B cell (primary cell): Measurements from ENCODE around the gene WDFY4. TPM values are rescaled to one million over a fixed set of nuclear protein-coding genes. Genes with fewer than 3 reads are reported as not detected.

ENCODE experiments used
- ATAC-seq: fragments of 200-7000 bp; cut with Tn5 transposase; one replicate; pipeline ENCODE4 v1.10.0; 2021; ENCODE audit warnings: low read depth, mild to moderate bottlenecking, moderate number of reproducible peaks, moderate library complexity
- CTCF ChIA-PET: fragments of 350-600 bp; sonication (Branson Sonifier 250); formaldehyde crosslinking; loops from one replicate; lab custom pipeline; 2021; ENCODE audit warnings: antibody characterized with exemption, inconsistent platforms; lab: Charles Lee
- POLR2A ChIA-PET: fragments of 350-600 bp; sonication (Branson Sonifier 250); formaldehyde crosslinking; loops from one replicate; lab custom pipeline; 2021; ENCODE audit warnings: antibody characterized with exemption; lab: Charles Lee
- DNase-seq: peaks from one replicate; pipeline ENCODE4 v3.0.0; 2013
- H2AFZ ChIP-seq: 2 replicates; pipeline ENCODE4 v1.6.1; 2012; ENCODE audit warnings: mild to moderate bottlenecking, low read depth, low read length; ENCODE audit not compliant: insufficient read depth, poor library complexity, severe bottlenecking
- H3K27ac ChIP-seq, 2 donors: 1 replicate in 1 of 2; 2 replicates in 1 of 2; pipeline ENCODE4 v1.5.1; 2012 to 2013; ENCODE audit warnings: low read length in 2 of 2, mild to moderate bottlenecking in 2 of 2, moderate library complexity in 1 of 2
- H3K27me3 ChIP-seq, 4 experiments: fragments of 200-600 bp in 1 of 4; sonication (generic) in 1 of 4; replicated peaks in 1 of 4; 1 replicate in 2 of 4; 2 replicates in 2 of 4; pipeline versions ENCODE4 v1.6.1 to v1.7.0; 2013 to 2016; ENCODE audit warnings: low read length in 3 of 4, mild to moderate bottlenecking in 2 of 4, mixed read lengths in 1 of 4, moderate library complexity in 1 of 4; ENCODE audit not compliant: insufficient read depth in 4 of 4, control insufficient read depth in 3 of 4; ENCODE audit errors: control extremely low read depth in 1 of 4
- H3K36me3 ChIP-seq, 2 experiments: replicated peaks in 1 of 2; 1 replicate in 1 of 2; 2 replicates in 1 of 2; pipeline versions ENCODE4 v1.6.1 to v1.7.1; 2013; ENCODE audit warnings: low read length in 1 of 2; ENCODE audit not compliant: insufficient read depth in 2 of 2, control insufficient read depth in 1 of 2; ENCODE audit errors: control extremely low read depth in 1 of 2, extremely low read depth in 1 of 2
- H3K4me1 ChIP-seq, 2 donors: fragments of 200-600 bp in 1 of 2; sonication (generic) in 1 of 2; 1 replicate in 1 of 2; 2 replicates in 1 of 2; pipeline versions ENCODE4 v1.5.1 to v1.6.1; 2013 to 2017; ENCODE audit warnings: low read length in 2 of 2; ENCODE audit not compliant: control insufficient read depth in 2 of 2, insufficient read depth in 2 of 2
- H3K4me2 ChIP-seq: replicated peaks from 2 replicates; pipeline ENCODE3; 2012; ENCODE audit warnings: mild to moderate bottlenecking, low read depth, low read length; ENCODE audit not compliant: poor library complexity, severe bottlenecking
- H3K4me3 ChIP-seq, 5 experiments: fragments of 200-600 bp in 1 of 5; sonication (generic) in 1 of 5; 1 replicate in 3 of 5; 2 replicates in 2 of 5; pipeline versions ENCODE4 v1.5.1 to v1.7.0; 2011 to 2016; ENCODE audit warnings: low read length in 4 of 5, mild to moderate bottlenecking in 4 of 5, low read depth in 2 of 5, control low read depth in 1 of 5, moderate library complexity in 1 of 5; ENCODE audit not compliant: insufficient read depth in 1 of 5; ENCODE audit errors: control extremely low read depth in 1 of 5, extremely low read depth in 1 of 5
- H3K79me2 ChIP-seq: fragments of 200-600 bp; sonication (generic); one replicate; pipeline ENCODE4 v1.6.0; 2016; ENCODE audit warnings: low read length; ENCODE audit not compliant: control insufficient read depth, insufficient read depth
- H3K9ac ChIP-seq: fragments of 200-600 bp; sonication (generic); 2 replicates; pipeline ENCODE4 v1.6.1; 2017; ENCODE audit warnings: mild to moderate bottlenecking, low read length, moderate library complexity
- H3K9me3 ChIP-seq, 3 donors: one replicate each; pipeline versions ENCODE4 v1.6.1 to v1.7.1; 2013; ENCODE audit warnings: low read length in 2 of 3; ENCODE audit not compliant: control insufficient read depth in 2 of 3, insufficient read depth in 1 of 3; ENCODE audit errors: control extremely low read depth in 1 of 3
- H4K20me1 ChIP-seq: 2 replicates; pipeline ENCODE4 v1.6.0; 2012; ENCODE audit warnings: mild to moderate bottlenecking, low read length; ENCODE audit not compliant: insufficient read depth, control insufficient read depth, poor library complexity, severe bottlenecking
- H3K27ac Mint-ChIP-seq: one replicate; pipeline ENCODE4 v1.8.0; 2021; ENCODE audit warnings: mixed read lengths
- H3K27me3 Mint-ChIP-seq: one replicate; pipeline ENCODE4 v1.8.0; 2021; ENCODE audit warnings: mixed read lengths
- H3K4me1 Mint-ChIP-seq: one replicate; pipeline ENCODE4 v1.8.0; 2021; ENCODE audit warnings: mixed read lengths
- H3K4me3 Mint-ChIP-seq: one replicate; pipeline ENCODE4 v1.8.0; 2021; ENCODE audit warnings: mixed read lengths
- H3K9me3 Mint-ChIP-seq: one replicate; pipeline ENCODE4 v1.8.0; 2022; ENCODE audit warnings: mixed read lengths; ENCODE audit not compliant: insufficient read depth
- EZH2 ChIP-seq: IDR thresholded peaks from 2 replicates; pipeline ENCODE4 v1.6.1; 2012; ENCODE audit warnings: borderline replicate concordance, low read depth, mild to moderate bottlenecking, moderate library complexity, low read length; ENCODE audit not compliant: insufficient read depth, poor library complexity, severe bottlenecking
- WGBS: methylation state at CpG from one replicate; pipeline ENCODE4 v1.1.5; 2013; ENCODE audit warnings: missing lambda C conversion rate; ENCODE audit not compliant: insufficient coverage; 5-methylcytosine and 5-hydroxymethylcytosine counted together
- intact Hi-C: fragments of 100-400 bp; cut with micrococcal nuclease; formaldehyde crosslinking; loops from one replicate; pipeline ENCODE4 v1.10.0; 2022
- polyA plus RNA-seq: library from polyadenylated mRNA; depleted of rRNA; stranded (reverse); fragments of >200 nt; gene quantifications from 2 replicates; pipeline ENCODE4 v1.2.3, GENCODE V29; 2012
- total RNA-seq, 2 donors: library from RNA; stranded (reverse); fragments of 120-200 nt in 1 of 2; gene quantifications; 1 replicate in 1 of 2; 2 replicates in 1 of 2; pipeline versions ENCODE4 v1.2.3 to v1.2.4, GENCODE V29; 2013 to 2022
- TF ChIP-seq, protein P1 (sequence below): fragments of 200-600 bp; IDR thresholded peaks from one replicate; pipeline ENCODE4 v1.8.0; 2022; ENCODE audit warnings: antibody characterized with exemption, mild to moderate bottlenecking

The WDFY4 gene
- total and polyA plus RNA-seq, 2 donors (not counting 1 experiment from before 2014, with no cell fraction given), result 262 to 560 TPM

DNA sequence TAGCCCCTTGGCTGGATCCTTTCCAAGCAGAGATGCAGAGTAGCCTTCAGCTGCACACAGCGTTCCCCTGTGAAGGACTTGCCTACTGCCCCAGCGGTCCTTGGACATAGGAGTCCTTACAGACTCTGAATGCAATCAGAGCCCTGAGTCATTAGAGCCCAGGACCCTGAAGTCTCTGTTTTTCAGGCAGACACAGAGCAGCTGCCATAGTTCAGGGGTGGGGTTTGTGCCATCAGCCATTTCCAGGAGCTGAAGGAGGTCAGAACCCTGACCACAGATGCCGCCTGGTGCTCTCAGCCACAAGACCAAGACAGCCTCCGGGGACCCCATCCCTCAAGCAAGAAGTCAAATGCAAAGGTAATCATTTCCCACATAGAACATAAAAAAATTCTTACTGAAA, 32.8 kb upstream of the WDFY4 start:
- H3K4me1 Mint-ChIP-seq, result peaks cover 36% of the 10 kb centered on the region
- no peaks in the 10 kb centered on the region for H3K9me3 Mint-ChIP-seq
- Histone ChIP-seq H4K20me1 (no peaks in the 10 kb centered on the region), H3K4me2 (no peak overlapping the region), H3K9ac (no peak overlapping the region), H2AFZ (no peak overlapping the region), H3K9me3 (peaks cover 0 to 4% (median 0%) of the 10 kb centered on the region in 3 donors), H3K79me2 (peaks cover 6% of the 10 kb centered on the region), H3K4me1 (peaks cover 25 to 28% of the 10 kb centered on the region in 2 donors), H3K36me3 (no peaks in the 10 kb centered on the region), H3K4me3 (no peak overlapping the region), H3K27ac (no peak overlapping the region), H3K27me3 (peaks cover 0 to 17% (median 8%) of the 10 kb centered on the region in 4 experiments)
- H3K27ac Mint-ChIP-seq, result no peak overlapping the region
- no peak for DNase-seq
- H3K4me3 Mint-ChIP-seq, result no peak overlapping the region
- WGBS, result 50% methylated on average over 4 of the region's 4 CpGs
- intact Hi-C loops, result no loop called here
- TF ChIP-seq EZH2, result no peak
- TF ChIP-seq, protein P1, sequence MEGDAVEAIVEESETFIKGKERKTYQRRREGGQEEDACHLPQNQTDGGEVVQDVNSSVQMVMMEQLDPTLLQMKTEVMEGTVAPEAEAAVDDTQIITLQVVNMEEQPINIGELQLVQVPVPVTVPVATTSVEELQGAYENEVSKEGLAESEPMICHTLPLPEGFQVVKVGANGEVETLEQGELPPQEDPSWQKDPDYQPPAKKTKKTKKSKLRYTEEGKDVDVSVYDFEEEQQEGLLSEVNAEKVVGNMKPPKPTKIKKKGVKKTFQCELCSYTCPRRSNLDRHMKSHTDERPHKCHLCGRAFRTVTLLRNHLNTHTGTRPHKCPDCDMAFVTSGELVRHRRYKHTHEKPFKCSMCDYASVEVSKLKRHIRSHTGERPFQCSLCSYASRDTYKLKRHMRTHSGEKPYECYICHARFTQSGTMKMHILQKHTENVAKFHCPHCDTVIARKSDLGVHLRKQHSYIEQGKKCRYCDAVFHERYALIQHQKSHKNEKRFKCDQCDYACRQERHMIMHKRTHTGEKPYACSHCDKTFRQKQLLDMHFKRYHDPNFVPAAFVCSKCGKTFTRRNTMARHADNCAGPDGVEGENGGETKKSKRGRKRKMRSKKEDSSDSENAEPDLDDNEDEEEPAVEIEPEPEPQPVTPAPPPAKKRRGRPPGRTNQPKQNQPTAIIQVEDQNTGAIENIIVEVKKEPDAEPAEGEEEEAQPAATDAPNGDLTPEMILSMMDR, result no peak
- POLR2A ChIA-PET, result interaction anchor here (0.7 kb wide), 1 partner anchor 105 kb away, joined by 4 read pairs; no protein-coding TSS in a partner anchor
- CTCF ChIA-PET, result interaction anchor here (1.5 to 13.4 kb wide), 4 partner anchors 37 to 100 kb away, joined by 3 to 512 read pairs (median 208); partner anchors contain the start of gene ARHGAP22
- peaks cover 12% of the 10 kb centered on the region for H3K27me3 Mint-ChIP-seq
- ATAC-seq, result no peak

DNA sequence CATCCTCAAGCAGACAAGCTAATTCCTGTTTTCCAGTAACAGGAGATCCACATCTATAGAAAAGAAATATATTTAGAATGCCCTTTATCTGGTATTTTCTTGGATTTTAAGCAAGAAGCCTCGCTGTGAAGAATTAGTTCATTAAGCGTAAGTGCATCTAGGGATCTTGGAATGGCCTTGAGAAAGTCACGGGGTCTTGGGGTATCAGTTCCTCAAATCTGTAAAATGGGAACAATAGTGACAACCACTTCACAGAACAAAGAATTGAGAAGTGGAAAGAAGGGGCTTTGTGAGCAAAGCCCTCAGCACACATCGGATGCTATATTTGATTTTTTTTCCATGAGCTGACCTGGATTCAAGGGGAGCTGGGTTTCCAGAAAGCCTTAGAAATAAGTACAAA, 32.3 kb upstream of the WDFY4 start:
- no peak for TF ChIP-seq EZH2
- TF ChIP-seq, protein P1, result no peak
- intact Hi-C loops, result no loop called here
- no peak overlapping the region for H3K4me3 Mint-ChIP-seq

More for the DNA sequence above, 32.3 kb upstream of the WDFY4 start:
- POLR2A ChIA-PET, result no interaction called here
- peaks cover 0 to 17% (median 8%) of the 10 kb centered on the region in 4 experiments for H3K27me3 ChIP-seq
- no peak overlapping the region for H3K4me2 ChIP-seq
- ATAC-seq (no peak), DNase-seq (peak; percentile 37)
- H3K36me3 ChIP-seq, result no peaks in the 10 kb centered on the region
- no CpG with 5 or more reads among the region's 4 CpGs for WGBS
- Mint-ChIP-seq H3K27ac (no peak overlapping the region), H3K4me1 (peaks cover 36% of the 10 kb centered on the region), H3K27me3 (peaks cover 12% of the 10 kb centered on the region), H3K9me3 (no peaks in the 10 kb centered on the region)
- H3K4me1 ChIP-seq, result peaks cover 27 to 31% of the 10 kb centered on the region in 2 donors
- H4K20me1 ChIP-seq, result no peaks in the 10 kb centered on the region
- no peak overlapping the region for H3K9ac ChIP-seq
- no peak overlapping the region for H2AFZ ChIP-seq
- H3K9me3 ChIP-seq, result peaks cover 0 to 4% (median 0%) of the 10 kb centered on the region in 3 donors
- H3K27ac ChIP-seq, result no peak overlapping the region
- no peak overlapping the region for H3K4me3 ChIP-seq
- H3K79me2 ChIP-seq, result peaks cover 9% of the 10 kb centered on the region
- CTCF ChIA-PET, result interaction anchor here (1.5 to 13.4 kb wide), 4 partner anchors 37 to 101 kb away, joined by 3 to 512 read pairs (median 208); partner anchors contain the start of gene ARHGAP22
